ENCODE measurements around the gene OPRD1. TPM values are rescaled to one million over a fixed set of nuclear protein-coding genes. Genes with fewer than 3 reads are reported as not detected.

OPRD1 gene
- total and polyA plus RNA-seq, 2 of the 4 experiments (the other 2 are of a cell fraction) = under 0.01 TPM; not detected in 1

DNA sequence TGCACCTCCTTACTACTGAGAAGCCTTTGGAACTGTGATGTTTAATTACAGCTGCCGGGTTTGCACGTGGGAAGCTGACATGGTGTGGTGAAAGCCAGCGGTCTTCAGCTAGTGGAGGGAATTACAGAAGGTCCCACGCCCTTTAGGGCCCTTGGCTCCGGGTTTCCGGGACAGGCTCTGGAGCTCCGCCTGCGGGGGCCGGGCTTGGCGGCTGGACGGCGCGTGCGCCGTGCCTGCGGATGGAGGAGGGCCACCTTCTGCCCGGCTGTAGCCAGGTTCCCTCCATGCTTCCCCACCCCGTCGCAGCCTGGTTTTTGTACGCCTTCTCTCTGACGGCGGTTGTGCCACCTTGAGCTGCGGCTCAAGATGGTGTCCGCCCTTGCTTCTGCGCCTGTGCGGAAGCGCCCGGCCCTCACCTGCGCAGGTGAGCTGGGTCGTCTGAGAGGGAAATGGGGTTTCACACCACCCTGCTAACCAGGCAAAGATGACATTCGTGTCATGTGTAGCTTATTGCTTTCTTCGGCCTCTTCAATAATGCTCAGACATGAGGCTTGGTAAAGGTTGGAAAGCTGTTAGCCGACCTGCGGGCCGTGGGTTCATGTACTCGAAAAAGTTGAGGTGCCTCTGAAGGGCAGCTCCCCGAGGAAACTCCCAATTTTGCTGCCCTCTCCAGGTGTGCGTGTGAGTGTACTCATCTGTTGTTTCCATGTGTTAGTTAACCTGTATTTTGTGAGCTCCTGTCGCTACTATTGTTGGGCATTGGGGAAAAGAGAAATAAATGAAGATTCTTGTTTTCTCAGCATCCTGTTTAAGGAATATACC, 36.6 kb upstream of the OPRD1 start (continued):
- no peak for TF ChIP-seq CEBPB (IDR thresholded peaks at IDR 0.05; ENCODE audit: low read depth, low read length)

DNA sequence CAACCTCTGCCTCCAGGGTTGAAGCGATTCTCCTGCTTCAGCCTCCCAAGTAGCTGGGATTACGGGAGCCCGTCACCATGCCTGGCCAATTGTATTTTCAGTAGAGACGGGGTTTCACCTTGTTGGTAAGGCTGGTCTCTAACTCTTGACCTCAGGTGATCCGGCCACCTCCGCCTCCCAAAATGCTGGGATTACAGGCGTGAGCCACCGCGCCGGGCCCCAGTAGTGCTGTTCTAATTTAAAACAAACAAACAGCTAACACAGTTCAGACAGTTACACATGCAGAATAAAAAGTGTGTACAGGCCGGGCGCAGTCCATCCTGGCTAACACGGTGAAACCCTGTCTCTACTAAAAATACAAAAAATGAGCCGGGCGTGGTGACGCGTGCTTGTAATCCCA, 35.6 kb upstream of the OPRD1 start:
- no peak overlapping the region for H3K9ac ChIP-seq (ENCODE audit: low read depth, low read length)
- no peak overlapping the region for H2BK15ac ChIP-seq (ENCODE audit: low read depth, low read length)
- H2BK20ac ChIP-seq (ENCODE audit: low read depth, low read length) = no peak overlapping the region
- H2AK5ac ChIP-seq (ENCODE audit: low read depth, low read length) = no peak overlapping the region
- H4K20me1 ChIP-seq (ENCODE audit: insufficient read depth, low read length) = peaks cover 11% of the 10 kb centered on the region
- no peak overlapping the region for H2AK9ac ChIP-seq (replicated peaks; ENCODE audit: low read depth, low read length, poor library complexity)
- ATAC-seq (ENCODE audit: low read depth) = no peak
- H3K36me3 ChIP-seq (ENCODE audit: control insufficient read depth, insufficient read depth, low read length) = peaks cover 10% of the 10 kb centered on the region
- POLR2A ChIA-PET (ENCODE audit: unreplicated experiment) = no interaction called here
- H3K9me3 ChIP-seq (ENCODE audit: control insufficient read depth, insufficient read depth, low read length) = no peaks in the 10 kb centered on the region
- BruUV-seq (replicated peaks) = no TSS peak
- H4K8ac ChIP-seq (ENCODE audit: low read depth in 2 of 2, low read length in 2 of 2) = no peak overlapping the region
- H3K23ac ChIP-seq (ENCODE audit: low read depth, low read length) = no peak overlapping the region
- dilution Hi-C loops (cut with HindIII; ENCODE audit: low sequenced_read_pairs, unreplicated experiment) = no loop called here
- no peak overlapping the region for H3K4ac ChIP-seq (ENCODE audit: low read depth, low read length)
- DNase-seq = no peak
- no peaks in the 10 kb centered on the region for H3K27me3 ChIP-seq (ENCODE audit: control insufficient read depth, insufficient read depth, low read length)
- CTCF ChIA-PET = no interaction called here
- no peak overlapping the region for H4K91ac ChIP-seq (ENCODE audit: insufficient read depth, low read depth, low read length)
- H3K14ac ChIP-seq (replicated peaks; ENCODE audit: low read depth, low read length) = no peak overlapping the region
- WGBS, 2 experiments (ENCODE audit: extremely low coverage in 2 of 2, insufficient read length in 1 of 2) = 93% methylated on average over 4 of the region's 17 CpGs; no CpG with 5 or more reads in 1 of the 2 experiments
- no peak overlapping the region for H3K18ac ChIP-seq (ENCODE audit: low read depth, low read length)
- no peak overlapping the region for H2BK120ac ChIP-seq (ENCODE audit: low read depth, low read length)
- in situ Hi-C loops (cut with MboI; ENCODE audit: low sequenced_read_pairs) = no loop called here
- no peak overlapping the region for H3K27ac ChIP-seq (ENCODE audit: insufficient read depth, low read length)
- no peak overlapping the region for H3K4me3 ChIP-seq (ENCODE audit: insufficient read depth, low read depth, low read length)
- H3K56ac ChIP-seq (ENCODE audit: extremely low read depth, insufficient read depth, low read length) = no peak overlapping the region
- no peak overlapping the region for H4K5ac ChIP-seq (ENCODE audit: low read depth, low read length)
- no peak overlapping the region for H2AFZ ChIP-seq (replicated peaks; ENCODE audit: low read length, poor library complexity)
- peaks cover 12 to 28% of the 10 kb centered on the region in 2 experiments for H3K79me1 ChIP-seq (ENCODE audit: low read depth in 1 of 2, low read length in 2 of 2)
- H3K9me1 ChIP-seq (ENCODE audit: insufficient read depth, low read length) = peaks cover 5% of the 10 kb centered on the region; the same call in 1 of the 2 replicates
- H3K4me2 ChIP-seq (ENCODE audit: low read depth, low read length) = no peak overlapping the region
- no peak overlapping the region for H2BK5ac ChIP-seq (ENCODE audit: low read depth, low read length, poor library complexity, severe bottlenecking)
- H3K4me1 ChIP-seq (ENCODE audit: control insufficient read depth, insufficient read depth, low read length) = peaks cover 2% of the 10 kb centered on the region; the same call in 1 of the 2 replicates
- intact Hi-C loops (cut with micrococcal nuclease) = no loop called here
- no peak for TF ChIP-seq MXI1 (IDR thresholded peaks at IDR 0.05; ENCODE audit: borderline replicate concordance, low read depth, low read length)
- TF ChIP-seq, protein P1, sequence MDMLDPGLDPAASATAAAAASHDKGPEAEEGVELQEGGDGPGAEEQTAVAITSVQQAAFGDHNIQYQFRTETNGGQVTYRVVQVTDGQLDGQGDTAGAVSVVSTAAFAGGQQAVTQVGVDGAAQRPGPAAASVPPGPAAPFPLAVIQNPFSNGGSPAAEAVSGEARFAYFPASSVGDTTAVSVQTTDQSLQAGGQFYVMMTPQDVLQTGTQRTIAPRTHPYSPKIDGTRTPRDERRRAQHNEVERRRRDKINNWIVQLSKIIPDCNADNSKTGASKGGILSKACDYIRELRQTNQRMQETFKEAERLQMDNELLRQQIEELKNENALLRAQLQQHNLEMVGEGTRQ (IDR thresholded peaks at IDR 0.05; ENCODE audit: low read depth, low read length) = no peak
- TF ChIP-seq POLR2A (IDR thresholded peaks at IDR 0.05; ENCODE audit: low read depth, low read length) = no peak
- TF ChIP-seq CEBPB (IDR thresholded peaks at IDR 0.05; ENCODE audit: low read depth, low read length) = no peak
- no peak for TF ChIP-seq SMC3 (IDR thresholded peaks at IDR 0.05; ENCODE audit: low read depth, low read length)
- TF ChIP-seq BHLHE40 (IDR thresholded peaks at IDR 0.05; ENCODE audit: low read depth, low read length) = no peak
- no peak for TF ChIP-seq RAD21 (IDR thresholded peaks at IDR 0.05; ENCODE audit: low read length)
- TF ChIP-seq MAZ (IDR thresholded peaks at IDR 0.05; ENCODE audit: borderline replicate concordance, low read depth, low read length) = no peak
- TF ChIP-seq RFX5 (IDR thresholded peaks at IDR 0.05; ENCODE audit: low read depth, low read length) = no peak
- no peak for TF ChIP-seq MAFK (IDR thresholded peaks at IDR 0.05; ENCODE audit: low read depth, low read length)
- no peak for TF ChIP-seq CHD1 (IDR thresholded peaks at IDR 0.05; ENCODE audit: low read depth, low read length)
- no peak for TF ChIP-seq RCOR1 (IDR thresholded peaks at IDR 0.05; ENCODE audit: insufficient replicate concordance, low read length)
- TF ChIP-seq NFE2L2 (IDR thresholded peaks at IDR 0.05; ENCODE audit: low read depth, low read length) = no peak
- TF ChIP-seq, protein P2, sequence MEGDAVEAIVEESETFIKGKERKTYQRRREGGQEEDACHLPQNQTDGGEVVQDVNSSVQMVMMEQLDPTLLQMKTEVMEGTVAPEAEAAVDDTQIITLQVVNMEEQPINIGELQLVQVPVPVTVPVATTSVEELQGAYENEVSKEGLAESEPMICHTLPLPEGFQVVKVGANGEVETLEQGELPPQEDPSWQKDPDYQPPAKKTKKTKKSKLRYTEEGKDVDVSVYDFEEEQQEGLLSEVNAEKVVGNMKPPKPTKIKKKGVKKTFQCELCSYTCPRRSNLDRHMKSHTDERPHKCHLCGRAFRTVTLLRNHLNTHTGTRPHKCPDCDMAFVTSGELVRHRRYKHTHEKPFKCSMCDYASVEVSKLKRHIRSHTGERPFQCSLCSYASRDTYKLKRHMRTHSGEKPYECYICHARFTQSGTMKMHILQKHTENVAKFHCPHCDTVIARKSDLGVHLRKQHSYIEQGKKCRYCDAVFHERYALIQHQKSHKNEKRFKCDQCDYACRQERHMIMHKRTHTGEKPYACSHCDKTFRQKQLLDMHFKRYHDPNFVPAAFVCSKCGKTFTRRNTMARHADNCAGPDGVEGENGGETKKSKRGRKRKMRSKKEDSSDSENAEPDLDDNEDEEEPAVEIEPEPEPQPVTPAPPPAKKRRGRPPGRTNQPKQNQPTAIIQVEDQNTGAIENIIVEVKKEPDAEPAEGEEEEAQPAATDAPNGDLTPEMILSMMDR (conservative IDR thresholded peaks at IDR 0.05; ENCODE audit: low read depth, low read length) = no peak
- no peak for TF ChIP-seq FOS (IDR thresholded peaks at IDR 0.05; ENCODE audit: low read depth, low read length)
